Immature natural killer cell (primary cell): ENCODE data around the gene MSRB1. TPM values are rescaled to one million over a fixed set of nuclear protein-coding genes. Genes with fewer than 3 reads are reported as not detected.

Source experiments
- DNase-seq, 3 donors: peaks; one replicate each; pipeline ENCODE4 v3.0.0; 2022; ENCODE audit warnings: mixed read lengths in 1 of 3
- H3K27ac Mint-ChIP-seq, 6 donors: one replicate each; pipeline ENCODE4 v1.8.0; 2020; ENCODE audit warnings: mixed read lengths in 6 of 6, mild to moderate bottlenecking in 5 of 6, inconsistent platforms in 4 of 6, moderate library complexity in 3 of 6
- H3K27me3 Mint-ChIP-seq, 3 donors: one replicate each; pipeline ENCODE4 v1.8.0; 2020 to 2021; ENCODE audit warnings: low read depth in 3 of 3, mild to moderate bottlenecking in 3 of 3, mixed read lengths in 3 of 3, moderate library complexity in 3 of 3, inconsistent platforms in 1 of 3
- H3K36me3 Mint-ChIP-seq, 3 donors: one replicate each; pipeline ENCODE4 v1.8.0; 2020; ENCODE audit warnings: mixed read lengths in 3 of 3, inconsistent platforms in 2 of 3, mild to moderate bottlenecking in 2 of 3
- H3K4me1 Mint-ChIP-seq, 2 donors: one replicate each; pipeline ENCODE4 v1.8.0; 2020; ENCODE audit warnings: inconsistent platforms in 2 of 2, mild to moderate bottlenecking in 2 of 2, mixed read lengths in 2 of 2, moderate library complexity in 1 of 2
- H3K4me3 Mint-ChIP-seq, 5 donors: one replicate each; pipeline ENCODE4 v1.8.0; 2020; ENCODE audit warnings: mild to moderate bottlenecking in 5 of 5, mixed read lengths in 5 of 5, inconsistent platforms in 3 of 5, moderate library complexity in 3 of 5
- H3K9me3 Mint-ChIP-seq, 6 donors: one replicate each; pipeline ENCODE4 v1.8.0; 2020; ENCODE audit warnings: mild to moderate bottlenecking in 6 of 6, mixed read lengths in 6 of 6, inconsistent platforms in 4 of 6, moderate library complexity in 3 of 6
- polyA plus RNA-seq, 3 donors: library from polyadenylated mRNA; unstranded; fragments of 300-500 nt; fragmentation: Illumina TruSeq; gene quantifications; one replicate each; pipeline ENCODE4 v1.2.3, GENCODE V29; 2021

MSRB1 gene
- polyA plus RNA-seq, 3 donors from 2014 or later: 34.0 to 66.5 (median 47.0) TPM

GRCh38 chr16:1983544-1984346 lies 40.7 kb upstream of the MSRB1 start, which contains the start of gene GFER:
Gene GFER (plus strand): TSS chr16:1984193. CDS start chr16:1984219, 26 bp downstream.
- Mint-ChIP-seq H3K9me3 (no peaks in the 10 kb centered on the region), H3K27me3 (peaks cover 10 to 22% (median 12%) of the 10 kb centered on the region in 3 donors), H3K27ac (peak within 1 kb of the TSS in 5 of 6 donors; percentile 45 to 82 (median 64)), H3K36me3 (no peaks in the 10 kb centered on the region), H3K4me3 (peak within 1 kb of the TSS; percentile 71 to 86 (median 77)), H3K4me1 (peaks cover 14% of the 10 kb centered on the region in 2 donors)
- DNase-seq: peak; percentile 83 to 84 (median 84)

GRCh38 chr16:1982991-1983543 lies 40.1 kb upstream of the MSRB1 start:
- peaks cover 7 to 22% (median 8%) of the 10 kb centered on the region in 3 donors for H3K27me3 Mint-ChIP-seq
- peak overlapping the region; percentile 71 to 86 (median 77) for H3K4me3 Mint-ChIP-seq
- H3K4me1 Mint-ChIP-seq: peaks cover 10% of the 10 kb centered on the region in 2 donors
- H3K36me3 Mint-ChIP-seq: no peaks in the 10 kb centered on the region
- H3K9me3 Mint-ChIP-seq: no peaks in the 10 kb centered on the region
- peak overlapping the region in 3 of 6 donors; percentile 13 to 62 (median 45) for H3K27ac Mint-ChIP-seq
- DNase-seq: no peak

- Mint-ChIP-seq H3K9me3 (no peaks in the 10 kb centered on the region), H3K36me3 (peaks cover 0 to 3% (median 0%) of the 10 kb centered on the region in 3 donors), H3K4me1 (peaks cover 10% of the 10 kb centered on the region in 2 donors), H3K4me3 (peak overlapping the region in 2 of 5 donors; percentile 26 to 55), H3K27ac (no peak overlapping the region), H3K27me3 (peaks cover 8 to 22% (median 9%) of the 10 kb centered on the region in 3 donors)
- DNase-seq: no peak
Measured at GRCh38 chr16:1982013-1982433, 39.0 kb upstream of the MSRB1 start.

DNA sequence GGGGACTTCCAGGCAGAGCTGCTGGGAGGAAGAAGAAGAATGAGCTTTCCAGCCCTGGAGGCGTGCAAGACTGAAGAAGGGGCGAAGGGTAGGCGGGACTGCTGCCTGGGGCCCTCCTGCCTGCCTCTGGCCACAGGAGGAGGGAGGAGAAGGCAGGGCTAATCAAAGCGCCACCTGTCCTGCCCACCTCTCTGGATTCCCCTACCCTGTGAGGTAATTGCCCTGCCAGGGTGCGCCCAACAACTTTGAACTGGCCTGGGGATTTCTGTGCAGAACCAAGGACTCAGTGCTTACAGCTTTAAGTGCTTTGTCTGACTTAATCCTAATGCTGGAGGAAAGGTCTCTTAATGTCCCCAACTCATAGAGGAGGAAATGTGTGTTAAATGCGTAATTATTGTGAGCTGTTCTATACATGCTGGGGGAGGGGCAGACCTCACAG lies 38.4 kb upstream of the MSRB1 start, which contains the start of gene NOXO1:
Gene NOXO1, minus strand, starts transcription at position 72 of the 439 bp plus-strand sequence. CDS start 290 bp downstream, outside the sequence.
- no peak for DNase-seq
- no peaks in the 10 kb centered on the region for H3K9me3 Mint-ChIP-seq
- peaks cover 0 to 3% (median 0%) of the 10 kb centered on the region in 3 donors for H3K36me3 Mint-ChIP-seq
- peaks cover 10% of the 10 kb centered on the region in 2 donors for H3K4me1 Mint-ChIP-seq
- peaks cover 8 to 22% (median 9%) of the 10 kb centered on the region in 3 donors for H3K27me3 Mint-ChIP-seq
- peak within 1 kb of the TSS in 4 of 5 donors; percentile 21 to 76 (median 40) for H3K4me3 Mint-ChIP-seq
- H3K27ac Mint-ChIP-seq: peak within 1 kb of the TSS in 1 of 6 donors; percentile 37

GRCh38 chr16:1980770-1981087 lies 37.7 kb upstream of the MSRB1 start:
- no peak overlapping the region for H3K4me3 Mint-ChIP-seq
- H3K36me3 Mint-ChIP-seq: peaks cover 0 to 9% (median 0%) of the 10 kb centered on the region in 3 donors
- DNase-seq: no peak
- peaks cover 10% of the 10 kb centered on the region in 2 donors for H3K4me1 Mint-ChIP-seq
- peaks cover 8 to 24% (median 9%) of the 10 kb centered on the region in 3 donors for H3K27me3 Mint-ChIP-seq
- H3K9me3 Mint-ChIP-seq: no peaks in the 10 kb centered on the region
- no peak overlapping the region for H3K27ac Mint-ChIP-seq

DNA sequence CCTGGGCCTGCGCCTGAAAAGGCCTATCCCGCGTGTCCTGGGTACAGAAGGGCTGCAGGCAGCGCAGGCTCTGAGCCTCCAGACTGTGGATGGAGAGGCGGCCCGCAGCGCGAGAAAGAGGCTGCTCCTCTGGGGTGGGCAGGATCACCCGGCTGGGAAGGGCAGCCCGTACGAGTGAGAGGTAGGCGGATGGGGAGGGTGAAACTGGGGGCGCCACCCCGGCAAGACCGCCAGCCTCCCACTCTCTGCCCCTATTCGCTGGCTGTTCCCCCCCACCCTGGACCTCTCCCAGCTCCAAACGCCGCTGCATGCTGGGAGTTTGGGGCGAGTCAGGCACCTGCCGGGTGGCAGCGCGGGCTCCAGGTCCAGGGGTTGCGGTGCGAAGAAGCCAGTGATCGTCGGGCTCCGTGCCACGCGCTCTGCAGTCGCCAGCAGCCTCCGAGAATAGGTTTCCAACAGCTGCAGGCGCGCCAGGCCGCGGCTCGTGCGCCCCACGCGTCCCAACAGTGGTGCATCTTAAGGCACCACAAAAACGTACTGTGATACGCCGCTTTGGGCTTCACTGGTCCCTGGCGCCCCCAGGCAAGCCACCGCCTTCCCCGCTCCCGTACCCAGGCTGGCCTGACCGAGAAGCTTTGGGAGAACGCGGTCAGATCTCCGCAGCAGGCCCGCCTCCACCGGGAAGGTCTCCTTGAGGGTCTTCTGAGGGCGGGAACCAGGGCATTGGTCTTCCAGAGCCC lies 37.2 kb upstream of the MSRB1 start:
- no peak overlapping the region for H3K27ac Mint-ChIP-seq
- peaks cover 8% of the 10 kb centered on the region in 2 donors for H3K4me1 Mint-ChIP-seq
- H3K9me3 Mint-ChIP-seq: no peaks in the 10 kb centered on the region
- H3K27me3 Mint-ChIP-seq: peaks cover 8 to 22% (median 9%) of the 10 kb centered on the region in 3 donors
- H3K36me3 Mint-ChIP-seq: peaks cover 0 to 11% (median 0%) of the 10 kb centered on the region in 3 donors
- DNase-seq: no peak
- H3K4me3 Mint-ChIP-seq: no peak overlapping the region

- Mint-ChIP-seq H3K36me3 (peaks cover 0 to 11% (median 4%) of the 10 kb centered on the region in 3 donors), H3K27me3 (peaks cover 8 to 20% (median 9%) of the 10 kb centered on the region in 3 donors), H3K4me3 (no peak overlapping the region), H3K9me3 (no peaks in the 10 kb centered on the region), H3K27ac (no peak overlapping the region), H3K4me1 (peaks cover under 1 to 2% of the 10 kb centered on the region in 2 donors)
- DNase-seq: no peak
Measured at GRCh38 chr16:1979271-1980029, 36.5 kb upstream of the MSRB1 start.

- peaks cover 0 to 11% (median 4%) of the 10 kb centered on the region in 3 donors for H3K36me3 Mint-ChIP-seq
- no peaks in the 10 kb centered on the region for H3K9me3 Mint-ChIP-seq
- no peak overlapping the region for H3K27ac Mint-ChIP-seq
- no peak for DNase-seq
- H3K4me1 Mint-ChIP-seq: peaks cover 0 to 2% of the 10 kb centered on the region in 2 donors
- no peak overlapping the region for H3K4me3 Mint-ChIP-seq
- H3K27me3 Mint-ChIP-seq: peaks cover 8 to 20% (median 8%) of the 10 kb centered on the region in 3 donors
Measured at GRCh38 chr16:1978476-1979120, 35.6 kb upstream of the MSRB1 start.

GRCh38 chr16:1977875-1978268 lies 34.9 kb upstream of the MSRB1 start:
- no peak for DNase-seq
- Mint-ChIP-seq H3K27ac (no peak overlapping the region), H3K36me3 (peaks cover 0 to 11% (median 4%) of the 10 kb centered on the region in 3 donors), H3K27me3 (peaks cover 5 to 13% (median 8%) of the 10 kb centered on the region in 3 donors), H3K4me3 (no peak overlapping the region), H3K9me3 (no peaks in the 10 kb centered on the region), H3K4me1 (peaks cover 3% of the 10 kb centered on the region in 2 donors)

DNA sequence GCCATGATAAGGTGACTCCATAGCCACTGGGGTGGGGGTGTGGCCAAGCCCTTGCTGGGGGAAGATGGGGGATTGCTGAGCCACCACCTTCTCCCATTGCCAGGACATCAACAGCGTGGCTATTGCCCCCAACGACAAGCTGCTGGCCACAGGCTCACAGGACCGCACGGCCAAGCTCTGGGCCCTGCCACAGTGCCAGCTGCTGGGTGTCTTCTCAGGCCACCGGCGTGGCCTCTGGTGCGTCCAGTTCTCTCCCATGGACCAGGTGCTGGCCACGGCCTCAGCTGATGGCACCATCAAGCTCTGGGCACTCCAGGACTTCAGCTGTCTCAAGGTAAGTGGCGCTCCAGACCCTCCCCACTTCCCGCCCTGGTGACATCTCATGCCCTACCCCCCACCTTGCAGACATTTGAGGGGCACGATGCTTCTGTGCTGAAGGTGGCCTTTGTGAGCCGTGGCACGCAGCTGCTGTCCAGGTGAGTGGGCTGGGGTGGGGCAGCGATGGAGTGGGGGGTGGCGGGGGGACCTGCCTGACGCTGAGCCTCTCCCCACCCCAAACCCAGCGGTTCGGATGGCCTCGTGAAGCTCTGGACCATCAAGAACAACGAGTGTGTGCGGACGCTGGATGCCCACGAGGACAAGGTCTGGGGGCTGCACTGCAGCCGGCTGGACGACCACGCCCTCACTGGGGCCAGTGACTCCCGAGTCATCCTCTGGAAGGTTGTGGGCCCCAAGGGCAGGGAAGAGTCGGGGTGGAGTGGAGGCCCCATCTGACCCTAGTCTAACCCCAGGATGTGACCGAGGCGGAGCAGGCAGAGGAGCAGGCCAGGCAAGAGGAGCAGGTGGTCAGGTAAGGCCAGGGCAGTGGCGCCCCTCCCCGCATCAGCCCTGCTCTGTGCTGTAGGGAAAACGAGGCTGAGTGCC lies 34.2 kb upstream of the MSRB1 start:
- Mint-ChIP-seq H3K4me3 (no peak overlapping the region), H3K27me3 (peaks cover 3 to 11% (median 4%) of the 10 kb centered on the region in 3 donors), H3K36me3 (peaks cover 0 to 11% (median 4%) of the 10 kb centered on the region in 3 donors), H3K9me3 (no peaks in the 10 kb centered on the region), H3K27ac (no peak overlapping the region), H3K4me1 (peaks cover 5 to 7% of the 10 kb centered on the region in 2 donors)
- no peak for DNase-seq

- peaks cover 0 to 2% (median 0%) of the 10 kb centered on the region in 6 donors for H3K9me3 Mint-ChIP-seq
- no peak overlapping the region for H3K4me3 Mint-ChIP-seq
- H3K4me1 Mint-ChIP-seq: peaks cover 15% of the 10 kb centered on the region in 2 donors
- peaks cover 0 to 11% (median 4%) of the 10 kb centered on the region in 3 donors for H3K36me3 Mint-ChIP-seq
- H3K27ac Mint-ChIP-seq: no peak overlapping the region
- DNase-seq: no peak
- peaks cover 7 to 16% (median 11%) of the 10 kb centered on the region in 3 donors for H3K27me3 Mint-ChIP-seq
Measured at GRCh38 chr16:1976216-1976520, 33.2 kb upstream of the MSRB1 start.
